HG02763 (cell line): ENCODE measurements around the gene LPP.

Source experiments
- ATAC-seq: cut with Tn5 transposase; IDR thresholded peaks from one replicate; pipeline ENCODE4 v1.9.1; 2021; ENCODE audit warnings: mild to moderate bottlenecking, moderate library complexity; ENCODE audit not compliant: unreplicated experiment

LPP gene

DNA sequence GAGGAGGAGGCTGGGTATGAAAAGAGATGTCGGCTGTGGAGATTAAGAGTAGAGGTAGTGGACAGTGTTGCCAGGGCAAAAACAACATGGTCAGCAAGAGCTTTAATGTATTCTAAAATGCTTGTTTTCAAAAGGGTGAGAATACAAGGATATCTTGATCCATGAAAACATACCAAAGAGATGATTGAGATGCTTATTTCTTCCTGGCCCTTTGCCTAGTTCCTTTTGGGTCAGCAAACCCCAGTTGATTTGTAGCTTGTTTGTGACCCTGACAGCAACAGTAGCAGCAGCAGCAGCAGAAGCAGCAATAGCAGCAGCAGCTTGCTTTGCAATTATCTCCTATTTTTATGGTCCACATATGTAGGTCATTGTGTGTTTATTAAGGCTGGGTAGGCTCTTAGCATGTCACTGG is 337.3 kb downstream of the LPP start:
- no peak for ATAC-seq

DNA sequence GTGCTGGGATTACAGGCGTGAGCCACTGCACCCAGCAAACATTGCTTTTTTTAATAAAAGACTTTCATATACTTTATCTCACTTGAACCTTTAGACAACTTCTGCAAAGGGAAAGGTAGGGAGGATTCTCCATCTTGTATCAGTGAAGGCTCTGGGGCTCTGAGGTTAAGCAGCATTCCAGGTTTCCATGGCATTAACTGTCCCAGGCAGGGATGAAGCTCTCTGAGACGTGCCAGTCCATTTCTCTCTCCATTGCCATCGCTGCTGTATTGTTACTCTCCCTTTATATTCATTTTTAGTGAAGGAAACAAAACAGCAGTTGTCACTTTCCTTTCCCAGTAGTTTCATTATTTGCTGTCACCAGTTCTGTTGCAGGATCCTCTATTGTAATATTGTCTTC is 342.4 kb downstream of the LPP start:
- ATAC-seq = no peak

DNA sequence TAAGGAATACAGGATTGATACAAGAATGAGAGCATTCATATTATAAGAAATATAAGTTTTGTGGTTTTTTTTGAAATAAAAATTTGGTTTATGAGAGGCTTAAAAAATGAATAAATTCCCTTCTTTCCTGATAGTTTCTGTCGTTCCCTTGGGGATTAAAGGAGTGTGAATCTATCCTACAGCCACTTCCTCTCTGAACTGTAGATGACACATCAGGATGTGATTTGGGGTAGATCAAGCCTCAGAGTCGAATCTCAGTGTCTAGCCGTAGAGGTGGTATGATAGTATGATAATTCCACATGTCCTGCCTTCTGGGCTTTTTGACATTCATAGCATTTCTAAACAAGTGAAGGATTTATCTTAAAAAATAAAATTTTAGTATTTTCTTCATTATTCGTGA is 343.1 kb downstream of the LPP start:
- no peak for ATAC-seq

DNA sequence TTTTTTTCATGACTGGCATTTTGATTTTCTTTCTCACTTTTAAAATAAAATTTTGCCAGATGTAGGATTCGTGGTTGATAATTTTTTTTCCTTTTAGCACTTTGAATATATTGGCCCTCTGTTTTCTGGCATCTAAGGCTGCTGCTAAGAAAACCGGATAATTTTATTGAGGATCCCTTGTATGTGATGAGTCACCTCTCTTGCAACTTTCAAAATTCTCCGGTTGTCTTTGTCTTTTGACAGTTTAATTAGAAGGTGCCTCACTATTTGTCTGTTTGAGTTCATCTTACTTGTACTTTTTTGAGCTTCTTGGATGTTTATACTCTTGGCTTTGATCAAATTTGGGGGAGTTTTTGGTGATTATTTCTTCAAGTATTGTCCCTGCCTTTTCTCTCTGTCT is 349.7 kb downstream of the LPP start:
- ATAC-seq = no peak

DNA sequence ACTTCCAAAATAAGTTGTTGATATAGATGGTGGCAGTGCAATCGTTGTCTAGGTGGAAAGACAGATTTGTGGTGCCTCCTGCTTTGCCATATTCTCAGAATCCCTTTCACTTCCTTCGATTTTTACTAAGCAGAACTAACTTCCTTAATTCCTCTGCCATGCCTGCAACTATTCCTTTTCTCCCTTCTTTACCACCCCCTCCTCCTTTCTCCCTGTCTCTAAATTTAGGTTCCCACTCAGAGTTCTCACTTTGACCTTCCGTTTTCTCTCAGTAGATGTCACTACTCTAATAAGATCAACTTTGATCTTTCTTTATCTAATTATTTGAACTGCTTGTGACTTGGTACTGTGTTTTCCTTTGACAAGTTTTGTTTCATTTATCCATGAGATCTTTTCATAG is 351.2 kb downstream of the LPP start:
- no peak for ATAC-seq

DNA sequence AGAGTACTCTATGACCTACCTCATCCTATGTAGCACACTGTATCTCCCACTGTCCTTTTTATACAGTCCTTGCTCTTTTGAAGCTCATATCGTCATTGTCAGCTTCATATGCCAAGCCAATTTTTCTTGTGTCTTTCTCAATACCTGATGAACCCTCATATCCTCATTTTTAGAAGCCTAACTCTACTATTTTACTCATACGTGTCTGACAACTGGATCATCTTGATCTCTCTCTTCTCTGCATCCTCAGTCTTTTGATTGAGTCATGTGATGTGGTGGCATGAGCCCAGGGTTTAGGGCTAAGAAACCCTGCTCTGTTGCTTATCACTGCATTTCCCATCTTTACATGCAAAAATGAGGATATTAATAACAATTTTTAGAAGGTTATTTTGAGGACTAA is 352.0 kb downstream of the LPP start:
- ATAC-seq = no peak

DNA sequence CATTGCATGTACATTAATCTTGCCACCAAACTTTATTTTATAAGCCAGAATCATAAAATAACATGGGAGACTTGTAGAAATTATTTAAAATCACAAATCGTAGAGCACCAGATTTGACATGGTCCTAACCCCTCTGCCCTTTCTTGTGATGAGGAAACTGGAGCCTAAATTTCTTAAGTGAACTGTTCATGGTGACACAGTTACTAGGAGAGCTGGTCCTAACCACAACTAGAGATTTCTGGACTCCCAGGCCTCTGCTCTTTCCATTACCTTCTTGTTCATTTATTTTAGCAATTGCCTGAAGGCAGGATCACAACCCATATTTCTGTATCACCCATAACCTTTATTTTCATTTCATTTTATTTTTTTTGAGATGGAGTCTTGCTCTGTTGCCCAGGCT is 352.5 kb downstream of the LPP start:
- ATAC-seq = no peak

DNA sequence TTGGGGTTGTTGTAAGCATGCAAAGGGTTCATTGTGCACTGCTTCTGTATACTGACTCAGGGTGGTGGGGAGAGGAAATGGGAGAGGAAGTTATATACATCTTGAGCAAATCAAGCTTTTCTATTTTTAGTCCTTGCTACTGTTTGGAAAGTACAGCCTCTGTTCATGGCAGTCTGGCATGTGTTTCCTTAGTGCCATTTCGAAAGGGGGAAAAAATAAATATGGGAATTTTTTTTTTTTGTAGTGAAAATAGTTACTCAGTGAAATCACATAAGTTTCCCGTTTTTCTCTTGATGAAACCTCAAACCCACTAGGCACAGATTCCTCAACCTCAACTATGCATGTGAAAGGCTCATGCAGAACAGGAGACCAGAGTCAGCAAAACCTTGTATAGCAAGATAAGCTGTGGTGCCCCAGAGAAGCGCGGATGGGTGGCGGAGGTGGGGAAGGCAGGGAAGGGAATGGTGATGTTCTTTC is 353.3 kb downstream of the LPP start:
- no peak for ATAC-seq

DNA sequence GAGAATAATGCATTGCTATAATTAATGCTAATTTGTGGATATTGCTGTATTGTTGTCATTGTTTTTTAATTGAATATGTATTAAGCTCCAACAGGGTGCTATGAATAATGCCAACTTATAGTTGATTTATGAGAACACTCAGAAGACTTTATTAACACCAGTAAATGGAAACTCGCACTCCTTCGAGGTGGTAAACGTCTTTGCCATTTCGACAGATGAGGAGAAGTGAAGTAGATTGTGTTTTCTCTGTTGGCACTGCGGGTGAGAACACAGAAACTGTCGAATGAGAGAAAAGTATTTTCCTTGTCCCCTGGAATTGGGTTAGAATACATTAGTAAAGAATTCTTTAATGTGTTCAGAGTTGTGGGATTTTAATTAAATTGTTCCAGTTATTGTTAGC is 354.5 kb downstream of the LPP start:
- no peak for ATAC-seq

DNA sequence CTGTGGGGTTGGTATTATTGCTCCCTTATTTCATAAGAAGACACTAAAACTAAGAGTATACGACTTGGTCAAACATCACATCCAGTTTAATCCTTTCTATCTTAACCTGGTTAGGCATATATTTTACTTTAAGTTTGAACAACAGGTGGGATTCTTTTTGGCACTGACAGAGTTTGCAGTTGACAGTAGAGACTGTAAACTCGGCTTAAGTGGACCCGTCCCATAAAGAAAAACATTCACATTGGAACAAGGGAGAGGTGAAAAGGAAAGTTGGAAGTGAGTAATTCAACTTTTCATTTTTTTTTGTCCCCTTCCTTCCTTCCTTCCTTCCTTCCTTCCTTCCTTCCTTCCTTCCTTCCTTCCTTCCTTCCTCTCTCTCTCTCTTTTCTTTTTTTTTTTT is 355.4 kb downstream of the LPP start:
- no peak for ATAC-seq

DNA sequence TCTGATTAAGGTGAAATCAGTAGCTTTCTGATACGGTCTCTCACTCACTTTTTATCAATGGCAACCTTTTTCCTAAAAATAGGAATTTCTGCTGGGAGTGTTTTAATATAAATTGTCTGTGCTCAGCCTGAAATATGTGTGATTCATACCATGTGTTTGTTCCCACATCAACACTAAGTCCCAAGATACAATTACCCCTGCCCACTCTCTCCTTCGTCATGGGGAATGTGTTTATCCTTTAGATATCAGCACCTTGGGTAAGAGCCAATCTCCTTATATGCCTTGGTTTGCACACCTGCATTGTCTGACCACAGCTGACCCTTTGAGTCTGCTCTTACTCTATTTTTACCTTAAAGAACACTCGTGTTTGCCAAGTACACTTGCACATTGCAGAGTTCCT is 356.4 kb downstream of the LPP start:
- ATAC-seq = no peak

DNA sequence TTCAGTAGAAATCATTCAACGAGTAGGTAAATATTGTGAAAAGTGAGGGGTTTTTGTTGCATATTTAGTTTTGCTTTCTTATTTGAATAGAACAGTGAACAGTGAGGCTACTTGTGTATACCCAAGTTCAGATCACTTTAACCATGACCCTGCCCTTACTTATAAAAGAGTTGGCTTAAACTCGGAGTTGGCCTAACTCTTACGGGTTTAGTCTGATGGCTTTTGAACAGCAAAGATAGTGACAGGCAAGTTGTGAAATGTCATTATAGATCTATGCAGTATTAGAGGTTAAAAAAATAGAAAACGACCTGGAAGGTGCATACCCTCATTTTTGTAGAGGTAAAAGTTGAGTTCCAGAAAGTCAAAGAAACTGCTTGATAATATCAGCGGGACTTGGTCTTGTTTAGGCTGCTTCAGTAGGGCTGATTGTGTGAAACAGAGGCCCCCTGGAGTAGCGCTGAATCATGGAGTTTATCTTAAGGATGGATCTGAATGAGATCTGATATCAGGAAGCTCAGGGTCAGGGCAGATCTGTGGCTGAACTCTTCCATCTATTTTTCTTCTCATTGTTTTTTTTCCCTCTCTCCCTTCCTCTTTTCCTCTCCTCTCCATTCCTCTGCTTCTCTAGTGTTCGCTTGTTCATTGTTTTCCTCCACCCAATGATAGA is 359.8 kb downstream of the LPP start:
- no peak for ATAC-seq

DNA sequence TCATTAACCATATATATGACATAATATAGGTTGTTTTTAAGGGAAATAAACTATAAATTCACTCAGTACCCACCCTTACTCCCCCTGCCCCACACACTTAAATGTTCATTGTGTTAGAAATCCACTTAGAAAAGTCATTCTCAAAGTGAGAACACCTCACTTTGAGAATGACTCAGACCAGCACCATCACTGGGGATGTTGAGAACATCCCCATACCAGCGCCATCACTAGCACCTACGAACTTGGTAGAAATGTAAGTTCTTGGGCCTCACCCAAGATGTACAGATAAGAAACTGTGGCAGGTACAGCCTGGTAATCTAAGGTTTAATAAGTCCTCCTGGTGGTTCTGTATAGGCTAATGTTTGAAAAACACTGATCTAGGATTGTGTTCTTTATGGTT is 362.6 kb downstream of the LPP start:
- ATAC-seq = no peak

DNA sequence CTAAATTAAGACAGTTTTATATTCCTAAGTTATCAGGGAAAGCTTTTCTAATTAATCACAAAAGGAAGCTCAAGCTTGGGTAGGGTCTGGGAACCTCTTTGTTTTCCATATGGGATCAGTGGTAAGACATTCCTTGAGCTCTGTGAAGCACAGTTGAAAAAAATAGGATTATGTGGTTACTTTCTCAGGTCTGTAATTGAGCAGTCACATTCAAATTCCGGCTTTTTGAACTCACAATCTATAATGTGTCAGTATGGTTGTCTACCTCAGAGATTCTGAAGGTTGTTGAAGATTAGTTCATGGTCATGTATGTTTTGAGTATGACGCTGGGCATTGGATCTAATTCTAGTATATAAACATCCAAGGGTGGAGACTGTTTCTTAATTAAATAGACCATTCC is 364.5 kb downstream of the LPP start:
- no peak for ATAC-seq

DNA sequence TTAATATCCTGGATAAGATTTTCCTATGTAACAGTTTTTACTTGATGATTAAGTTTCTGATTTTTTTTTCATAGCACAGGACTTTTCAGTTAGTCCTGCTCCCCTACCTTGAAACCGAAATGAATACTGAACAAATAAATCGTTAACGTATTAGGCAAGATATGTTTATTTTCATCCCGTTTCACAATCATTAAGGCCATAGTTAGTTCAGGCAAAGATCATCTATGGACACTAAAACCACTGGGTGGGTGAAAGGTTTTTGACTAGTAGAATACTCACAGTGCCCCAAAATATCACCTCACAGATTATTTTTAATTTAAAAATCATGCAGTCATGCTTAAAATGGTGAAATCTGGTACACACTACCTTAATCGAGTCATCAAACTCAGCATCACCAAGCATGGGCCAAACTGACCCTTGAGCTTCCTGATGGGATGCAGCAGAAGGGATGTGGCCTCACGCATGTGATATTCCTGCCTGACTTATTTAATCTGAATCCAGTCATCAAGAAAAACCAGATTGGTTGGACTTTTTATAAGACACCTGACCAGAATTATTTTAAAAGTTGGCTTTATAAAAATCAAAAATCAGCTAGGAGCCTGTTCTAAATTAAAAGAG is 365.0 kb downstream of the LPP start:
- ATAC-seq = no peak

DNA sequence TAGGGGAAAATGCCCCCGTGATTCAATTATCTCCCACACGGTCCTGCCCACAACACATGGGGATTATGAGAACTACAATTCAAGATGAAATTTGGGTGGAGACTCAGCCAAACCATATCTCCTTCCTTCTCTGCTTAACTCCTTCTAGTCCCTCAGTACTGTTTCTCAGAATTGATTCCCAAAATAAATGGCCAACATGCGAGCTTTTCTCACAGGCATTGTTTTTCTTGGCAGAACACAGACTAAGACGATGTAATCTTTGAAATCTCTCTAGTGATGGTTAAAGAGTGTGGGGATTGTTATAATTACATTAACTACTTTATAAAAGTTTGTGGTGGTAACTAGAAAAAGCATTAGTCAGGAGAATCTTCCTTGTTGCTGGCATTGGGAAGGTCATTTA is 366.5 kb downstream of the LPP start:
- ATAC-seq = no peak

DNA sequence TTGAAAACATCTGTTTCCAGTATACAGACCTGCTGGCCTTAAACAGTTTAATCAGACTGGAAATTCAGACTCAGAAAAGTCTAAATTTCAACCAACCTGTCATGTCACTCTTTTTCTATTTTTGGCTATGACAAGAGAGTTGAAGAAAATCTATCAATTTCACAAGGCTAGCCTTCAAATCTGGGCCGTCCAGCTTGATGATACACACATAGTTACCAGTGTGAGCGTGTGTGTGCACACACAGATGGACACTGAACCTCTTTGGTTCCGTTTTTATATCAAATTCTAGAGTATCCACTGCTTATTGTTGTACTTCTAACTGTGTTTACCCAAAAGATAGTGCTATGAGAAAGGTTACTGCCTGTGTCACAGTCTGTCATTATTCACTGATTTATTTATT is 368.2 kb downstream of the LPP start:
- ATAC-seq = no peak

DNA sequence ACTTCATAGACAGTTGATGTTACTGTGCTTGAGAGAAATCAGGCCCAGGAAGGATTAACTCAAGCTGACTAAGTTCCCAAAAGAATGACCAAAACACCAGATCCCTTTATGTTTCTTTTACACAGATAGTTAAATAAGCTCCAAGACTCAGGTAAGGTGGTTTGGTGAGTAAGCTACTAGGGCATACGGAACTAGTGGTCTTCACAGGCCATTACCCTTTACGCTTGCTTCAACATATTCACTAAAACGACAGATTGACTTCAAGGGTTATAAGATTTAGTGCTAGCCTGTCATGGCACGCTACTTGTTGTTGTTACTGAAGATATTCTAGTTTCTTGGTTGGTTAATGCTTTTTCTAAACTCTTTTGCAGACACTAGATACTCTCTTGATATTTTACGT is 369.3 kb downstream of the LPP start:
- ATAC-seq = no peak

DNA sequence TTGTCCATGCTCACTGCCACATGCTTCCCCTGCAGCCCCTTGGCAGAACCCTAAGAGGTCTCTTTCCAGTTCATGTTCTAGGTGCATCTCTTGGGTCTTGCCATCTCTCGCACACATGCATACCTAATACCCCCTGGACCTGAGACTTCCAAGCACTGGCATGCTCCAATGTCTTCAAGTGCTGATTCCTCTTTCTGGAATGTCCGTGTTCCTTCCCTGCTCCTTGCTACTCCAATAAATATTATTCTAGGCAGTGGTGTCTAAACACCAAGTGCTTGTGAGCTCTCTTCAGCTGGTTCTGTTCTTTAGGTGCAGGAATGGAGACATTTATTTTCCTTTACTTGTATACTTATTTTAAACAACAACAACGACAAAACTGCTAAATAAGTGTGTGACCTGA is 370.1 kb downstream of the LPP start:
- ATAC-seq = no peak

DNA sequence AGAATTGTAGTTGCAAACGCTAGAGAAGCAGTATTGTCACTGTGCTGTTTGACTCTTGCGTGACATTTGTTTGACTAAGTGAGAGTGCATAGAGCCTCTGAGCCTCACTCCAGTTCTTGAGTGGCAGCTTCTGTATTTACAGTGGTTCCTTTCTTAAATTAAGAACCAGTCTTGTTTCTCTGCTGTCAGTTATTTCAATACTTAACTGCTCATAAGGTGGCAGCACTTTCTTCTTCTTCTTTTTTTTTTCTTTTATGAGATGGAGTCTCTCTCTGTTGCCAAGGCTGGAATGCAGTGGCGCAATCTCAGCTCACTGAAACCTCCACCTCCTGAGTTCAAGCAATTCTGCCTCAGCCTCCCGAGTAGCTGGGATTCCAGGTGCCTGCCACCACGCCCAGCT is 372.1 kb downstream of the LPP start:
- no peak for ATAC-seq

DNA sequence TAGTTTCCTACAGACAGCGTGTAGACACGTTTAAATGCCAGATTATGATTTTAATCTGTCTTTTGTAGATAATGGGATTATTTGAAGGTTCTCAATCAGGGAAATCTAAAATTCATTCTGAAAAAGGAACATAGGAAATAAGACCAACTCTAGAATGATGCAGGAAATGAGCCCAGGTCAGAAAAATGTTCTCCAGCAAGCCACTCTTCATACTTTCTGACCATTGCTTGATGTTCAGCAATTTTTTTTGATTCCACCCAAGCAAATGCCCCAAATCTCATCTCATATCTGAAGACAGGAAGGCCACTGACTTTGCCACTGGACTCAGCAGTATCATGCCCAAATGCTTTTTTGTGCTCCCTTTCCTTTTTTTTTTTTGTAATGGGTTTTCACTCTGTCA is 373.4 kb downstream of the LPP start:
- ATAC-seq = no peak

DNA sequence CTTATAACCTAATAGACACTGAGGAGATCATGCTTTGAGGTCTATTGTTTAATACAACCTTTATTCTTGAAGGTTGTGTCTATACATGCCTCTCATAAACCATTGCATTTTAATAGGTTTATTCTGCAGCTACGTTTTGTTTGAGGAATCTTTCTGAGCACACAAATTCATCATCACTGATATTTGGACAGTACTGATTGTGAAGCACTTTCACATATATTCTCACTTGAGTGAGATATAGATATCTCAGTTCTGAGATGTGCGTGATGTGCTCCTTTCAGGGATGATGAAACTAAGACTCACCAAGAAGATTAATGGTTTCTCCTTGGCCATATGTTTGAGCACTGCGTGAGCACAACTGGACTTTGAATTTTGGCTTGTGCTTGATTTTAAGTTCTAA is 374.4 kb downstream of the LPP start:
- no peak for ATAC-seq

DNA sequence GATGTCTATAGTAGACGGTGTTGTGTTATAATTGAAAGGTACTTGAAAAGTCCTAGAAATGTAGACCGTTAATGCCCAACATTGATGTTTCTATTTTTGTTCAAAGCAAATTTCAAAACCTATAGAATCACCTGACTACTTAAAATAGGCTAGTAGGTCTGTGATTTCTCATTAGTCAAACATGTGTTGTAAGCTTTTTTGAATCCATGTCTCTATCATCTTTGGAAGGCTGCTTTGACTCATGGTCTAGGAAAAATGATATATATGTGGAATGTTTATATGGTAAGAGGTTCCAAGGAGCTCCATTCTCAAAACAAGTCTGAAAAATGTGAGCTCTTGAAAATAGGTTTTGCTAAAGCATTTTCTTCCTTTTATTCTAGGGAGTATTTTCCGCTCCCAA is 375.3 kb downstream of the LPP start:
- ATAC-seq = no peak
